Activated CD8-positive, alpha-beta T cell treated with anti-CD3 and anti-CD28 coated beads for 36 hours (primary cell): Measurements from ENCODE around the gene PEG3. TPM values are rescaled to one million over a fixed set of nuclear protein-coding genes. Genes with fewer than 3 reads are reported as not detected.
A peak's percentile ranks its signal among the peaks of the same experiment; 100 is the strongest.

Experiments
- ATAC-seq: fragments of 200-7000 bp; cut with Tn5 transposase; one replicate; pipeline ENCODE4 v1.10.0; 2021; ENCODE audit warnings: mild to moderate bottlenecking, moderate library complexity
- CTCF ChIA-PET: fragments of 350-600 bp; sonication (Branson Sonifier 250); formaldehyde crosslinking; loops from one replicate; lab custom pipeline; 2021; ENCODE audit warnings: antibody characterized with exemption; lab: Charles Lee
- POLR2A ChIA-PET: fragments of 350-600 bp; sonication (Branson Sonifier 250); formaldehyde crosslinking; loops from one replicate; lab custom pipeline; 2021; ENCODE audit warnings: antibody characterized with exemption; lab: Charles Lee
- DNase-seq: peaks from one replicate; pipeline ENCODE4 v3.0.0-alpha.2; 2020
- H3K27ac Mint-ChIP-seq: one replicate; pipeline ENCODE4 v1.8.0; 2021; ENCODE audit warnings: mild to moderate bottlenecking, mixed read lengths
- H3K27me3 Mint-ChIP-seq: one replicate; pipeline ENCODE4 v1.8.0; 2021; ENCODE audit warnings: mixed read lengths
- H3K36me3 Mint-ChIP-seq: one replicate; pipeline ENCODE4 v1.8.0; 2021; ENCODE audit warnings: low read depth, mixed read lengths
- H3K4me1 Mint-ChIP-seq: one replicate; pipeline ENCODE4 v1.8.0; 2021; ENCODE audit warnings: low read depth, mixed read lengths
- H3K4me3 Mint-ChIP-seq: one replicate; pipeline ENCODE4 v1.8.0; 2021; ENCODE audit warnings: mild to moderate bottlenecking, moderate library complexity, mixed read lengths
- H3K9me3 Mint-ChIP-seq: one replicate; pipeline ENCODE4 v1.8.0; 2021; ENCODE audit warnings: mixed read lengths
- CTCF ChIP-seq: fragments of 200-600 bp; IDR thresholded peaks from one replicate; pipeline ENCODE4 v1.8.0; 2022; ENCODE audit warnings: antibody characterized with exemption, mild to moderate bottlenecking
- intact Hi-C: fragments of 100-400 bp; cut with micrococcal nuclease; formaldehyde crosslinking; loops from one replicate; pipeline ENCODE4 v1.10.0; 2022
- total RNA-seq, 2 experiments: library from RNA; stranded (reverse); gene quantifications; one replicate each; pipeline ENCODE4 v1.2.3, GENCODE V29; 2021

Gene PEG3
- total RNA-seq, 2 experiments from 2014 or later = 0.09 to 0.16 TPM

GRCh38 chr19:56839652-56840450 is 675 bp downstream of the PEG3 start:
- Mint-ChIP-seq H3K9me3 (peaks cover 36% of the 10 kb centered on the region), H3K36me3 (peaks cover 26% of the 10 kb centered on the region), H3K4me1 (peaks cover 2% of the 10 kb centered on the region), H3K4me3 (no peak overlapping the region), H3K27me3 (peaks cover 24% of the 10 kb centered on the region), H3K27ac (no peak overlapping the region)
- peak; percentile 35 for DNase-seq
- TF ChIP-seq CTCF = no peak
- ATAC-seq = peak; percentile 42
- intact Hi-C loops = no loop called here
- CTCF ChIA-PET = no interaction called here
- POLR2A ChIA-PET = no interaction called here

- Mint-ChIP-seq H3K4me3 (no peak overlapping the region), H3K27ac (no peak overlapping the region)
- POLR2A ChIA-PET = no interaction called here
These were observed 1.4 kb downstream of the PEG3 start for GRCh38 chr19:56838909-56839651.

GRCh38 chr19:56838024-56838908 is 2.3 kb downstream of the PEG3 start:
- ChIA-PET POLR2A (no interaction called here), CTCF (no interaction called here)
- peaks cover 42% of the 10 kb centered on the region for H3K9me3 Mint-ChIP-seq
- H3K4me1 Mint-ChIP-seq = peaks cover 2% of the 10 kb centered on the region
- ATAC-seq = peak; percentile 25
- intact Hi-C loops = no loop called here
- TF ChIP-seq CTCF = no peak
- H3K4me3 Mint-ChIP-seq = peak overlapping the region; percentile 28
- H3K36me3 Mint-ChIP-seq = peaks cover 26% of the 10 kb centered on the region
- peak; percentile 32 for DNase-seq
- H3K27me3 Mint-ChIP-seq = peaks cover 24% of the 10 kb centered on the region
- peak overlapping the region; percentile 72 for H3K27ac Mint-ChIP-seq

More at GRCh38 chr19:56838909-56839651, 1.4 kb downstream of the PEG3 start:
- H3K27me3 Mint-ChIP-seq = peaks cover 24% of the 10 kb centered on the region
- no peak for TF ChIP-seq CTCF
- H3K9me3 Mint-ChIP-seq = peaks cover 40% of the 10 kb centered on the region
- H3K4me1 Mint-ChIP-seq = peaks cover 2% of the 10 kb centered on the region
- ATAC-seq (peak; percentile 45), DNase-seq (peak; percentile 55)
- intact Hi-C loops = no loop called here
- peaks cover 26% of the 10 kb centered on the region for H3K36me3 Mint-ChIP-seq
- CTCF ChIA-PET = no interaction called here

- POLR2A ChIA-PET = no interaction called here
- TF ChIP-seq CTCF = no peak
- Mint-ChIP-seq H3K9me3 (peaks cover 43% of the 10 kb centered on the region), H3K27ac (peak overlapping the region; percentile 72), H3K36me3 (peaks cover 26% of the 10 kb centered on the region), H3K4me3 (peak overlapping the region; percentile 34), H3K27me3 (peaks cover 24% of the 10 kb centered on the region), H3K4me1 (peaks cover 2% of the 10 kb centered on the region)
- DNase-seq (peak; percentile 22), ATAC-seq (no peak)
- intact Hi-C loops = no loop called here
- CTCF ChIA-PET = no interaction called here
These were observed 3.0 kb downstream of the PEG3 start for GRCh38 chr19:56837492-56838023.
